CD14-positive monocyte (primary cell): ENCODE measurements around the gene POU6F2. TPM values are rescaled to one million over a fixed set of nuclear protein-coding genes. Genes with fewer than 3 reads are reported as not detected.

Experiments
- DNase-seq, 3 donors: peaks; one replicate each; pipeline ENCODE4 v3.0.0-alpha.2; 2011 to 2022
- H2AFZ ChIP-seq: 2 replicates; pipeline ENCODE4 v1.6.0; 2012; ENCODE audit warnings: mild to moderate bottlenecking, low read depth, low read length, inconsistent platforms; ENCODE audit not compliant: insufficient read depth, poor library complexity, severe bottlenecking
- H3K27ac ChIP-seq, 2 donors: 1 replicate in 1 of 2; 2 replicates in 1 of 2; pipeline ENCODE4 v1.5.1; 2012 to 2013; ENCODE audit warnings: low read length in 2 of 2, control low read depth in 1 of 2, inconsistent platforms in 1 of 2, low read depth in 1 of 2, mild to moderate bottlenecking in 1 of 2
- H3K27me3 ChIP-seq, 2 donors: one replicate each; pipeline versions ENCODE4 v1.6.0 to v1.6.1; 2011 to 2013; ENCODE audit warnings: low read length in 2 of 2; ENCODE audit not compliant: control insufficient read depth in 2 of 2, insufficient read depth in 2 of 2
- H3K36me3 ChIP-seq, 2 donors: replicated peaks in 1 of 2; 1 replicate in 1 of 2; 2 replicates in 1 of 2; pipeline versions ENCODE4 v1.5.1 to v1.6.1; 2012 to 2013; ENCODE audit warnings: low read length in 2 of 2, control low read depth in 1 of 2, inconsistent platforms in 1 of 2, mild to moderate bottlenecking in 1 of 2; ENCODE audit not compliant: insufficient read depth in 2 of 2, control insufficient read depth in 1 of 2
- H3K4me1 ChIP-seq, 2 donors: 1 replicate in 1 of 2; 2 replicates in 1 of 2; pipeline versions ENCODE4 v1.5.1 to v1.6.1; 2012 to 2013; ENCODE audit warnings: low read length in 2 of 2, control low read depth in 1 of 2, inconsistent platforms in 1 of 2, mild to moderate bottlenecking in 1 of 2, moderate library complexity in 1 of 2; ENCODE audit not compliant: insufficient read depth in 2 of 2, control insufficient read depth in 1 of 2
- H3K4me2 ChIP-seq: replicated peaks from 2 replicates; pipeline ENCODE3; 2012; ENCODE audit warnings: low read length, moderate library complexity, mild to moderate bottlenecking; ENCODE audit not compliant: poor library complexity, severe bottlenecking; ENCODE audit errors: extremely low read depth
- H3K4me3 ChIP-seq, 3 experiments: fragments of 200-600 bp in 1 of 3; sonication (generic) in 1 of 3; replicated peaks in 1 of 3; 1 replicate in 2 of 3; 2 replicates in 1 of 3; pipeline ENCODE4 v1.5.1; 2011 to 2013; ENCODE audit warnings: low read length in 3 of 3, mild to moderate bottlenecking in 3 of 3, control low read depth in 2 of 3, low read depth in 2 of 3, inconsistent platforms in 1 of 3, moderate library complexity in 1 of 3
- H3K79me2 ChIP-seq: 2 replicates; pipeline ENCODE4 v1.6.0; 2012; ENCODE audit warnings: mild to moderate bottlenecking, control low read depth, inconsistent platforms, low read length, moderate library complexity; ENCODE audit not compliant: insufficient read depth
- H3K9ac ChIP-seq: 2 replicates; pipeline ENCODE4 v1.6.0; 2017; ENCODE audit warnings: low read length, mild to moderate bottlenecking; ENCODE audit not compliant: insufficient read depth, poor library complexity, severe bottlenecking
- H3K9me3 ChIP-seq, 2 donors: replicated peaks in 1 of 2; 1 replicate in 1 of 2; 2 replicates in 1 of 2; pipeline versions ENCODE4 v1.5.1 to v1.6.1; 2012 to 2013; ENCODE audit warnings: low read length in 2 of 2, control low read depth in 1 of 2; ENCODE audit not compliant: control insufficient read depth in 1 of 2, insufficient read depth in 1 of 2
- H4K20me1 ChIP-seq: 2 replicates; pipeline ENCODE4 v1.6.0; 2012; ENCODE audit warnings: mild to moderate bottlenecking, low read length, control low read depth, moderate library complexity; ENCODE audit not compliant: insufficient read depth
- H3K27ac Mint-ChIP-seq, 7 donors: one replicate each; pipeline ENCODE4 v1.8.0; 2020; ENCODE audit warnings: mild to moderate bottlenecking in 7 of 7, mixed read lengths in 7 of 7, moderate library complexity in 6 of 7, inconsistent platforms in 2 of 7
- H3K27me3 Mint-ChIP-seq, 3 donors: one replicate each; pipeline ENCODE4 v1.8.0; 2021 to 2022; ENCODE audit warnings: low read depth in 3 of 3, mild to moderate bottlenecking in 3 of 3, mixed read lengths in 3 of 3, moderate library complexity in 3 of 3, inconsistent platforms in 1 of 3
- H3K36me3 Mint-ChIP-seq, 2 donors: one replicate each; pipeline ENCODE4 v1.8.0; 2020; ENCODE audit warnings: mixed read lengths in 2 of 2, inconsistent platforms in 1 of 2, mild to moderate bottlenecking in 1 of 2
- H3K4me1 Mint-ChIP-seq: one replicate; pipeline ENCODE4 v1.8.0; 2020; ENCODE audit warnings: mild to moderate bottlenecking, mixed read lengths
- H3K4me3 Mint-ChIP-seq, 2 donors: one replicate each; pipeline ENCODE4 v1.8.0; 2020; ENCODE audit warnings: mild to moderate bottlenecking in 2 of 2, mixed read lengths in 2 of 2, moderate library complexity in 1 of 2
- H3K9me3 Mint-ChIP-seq, 7 donors: one replicate each; pipeline ENCODE4 v1.8.0; 2020 to 2022; ENCODE audit warnings: mixed read lengths in 7 of 7, mild to moderate bottlenecking in 6 of 7, moderate library complexity in 6 of 7, inconsistent platforms in 2 of 7
- CTCF ChIP-seq: fragments of 200-600 bp; IDR thresholded peaks from one replicate; pipeline ENCODE4 v1.8.0; 2022; ENCODE audit warnings: antibody characterized with exemption, mild to moderate bottlenecking
- WGBS: methylation state at CpG from one replicate; pipeline ENCODE4 v1.1.5; 2013; ENCODE audit warnings: missing lambda C conversion rate; ENCODE audit not compliant: insufficient coverage; 5-methylcytosine and 5-hydroxymethylcytosine counted together
- intact Hi-C, 2 donors: fragments of 100-400 bp; cut with micrococcal nuclease; formaldehyde crosslinking; loops; one replicate each; pipeline versions ENCODE4 v1.15.0 to v1.15.1; 2023
- polyA plus RNA-seq, 3 donors: library from polyadenylated mRNA; depleted of rRNA in 1 of 3; unstranded in 2 of 3; stranded (reverse) in 1 of 3; fragments of 300-500 nt in 2 of 3; fragments of >200 nt in 1 of 3; fragmentation: Illumina TruSeq in 2 of 3; gene quantifications; 1 replicate in 2 of 3; 2 replicates in 1 of 3; pipeline ENCODE4 v1.2.3, GENCODE V29; 2012 to 2021

POU6F2 gene
- polyA plus RNA-seq, 3 donors, result not detected

GRCh38 chr7:39430441-39430840 lies 452.7 kb downstream of the POU6F2 start:
- TF ChIP-seq CTCF, result no peak
- no peak for DNase-seq
- Histone ChIP-seq H3K9me3 (no peaks in the 10 kb centered on the region), H3K4me3 (no peak overlapping the region), H3K9ac (no peak overlapping the region), H3K4me2 (no peak overlapping the region), H3K27me3 (no peaks in the 10 kb centered on the region), H3K79me2 (no peaks in the 10 kb centered on the region), H4K20me1 (no peaks in the 10 kb centered on the region), H3K4me1 (peaks cover 0 to 5% of the 10 kb centered on the region in 2 donors), H3K36me3 (no peaks in the 10 kb centered on the region), H3K27ac (no peak overlapping the region), H2AFZ (no peak overlapping the region)
- H3K4me3 Mint-ChIP-seq, result no peak overlapping the region
- peaks cover 0 to 8% (median 8%) of the 10 kb centered on the region in 3 donors for H3K27me3 Mint-ChIP-seq
- WGBS, result 90% methylated on average over 2 of the region's 6 CpGs
- intact Hi-C loops, result no loop called here
- no peak overlapping the region for H3K27ac Mint-ChIP-seq
- H3K4me1 Mint-ChIP-seq, result peaks cover 8% of the 10 kb centered on the region
- no peaks in the 10 kb centered on the region for H3K36me3 Mint-ChIP-seq
- H3K9me3 Mint-ChIP-seq, result peaks cover 0 to 3% (median 0%) of the 10 kb centered on the region in 7 donors

GRCh38 chr7:39430909-39431641 lies 453.4 kb downstream of the POU6F2 start:
- peaks cover 8% of the 10 kb centered on the region for H3K4me1 Mint-ChIP-seq
- no peaks in the 10 kb centered on the region for H4K20me1 ChIP-seq
- 100% methylated on average over 3 of the region's 8 CpGs for WGBS

More at GRCh38 chr7:39430909-39431641, 453.4 kb downstream of the POU6F2 start:
- intact Hi-C loops, result no loop called here
- no peak for TF ChIP-seq CTCF
- Histone ChIP-seq H3K27me3 (no peaks in the 10 kb centered on the region), H3K36me3 (no peaks in the 10 kb centered on the region), H2AFZ (no peak overlapping the region), H3K4me1 (peaks cover 0 to 5% of the 10 kb centered on the region in 2 donors), H3K9ac (no peak overlapping the region), H3K27ac (no peak overlapping the region), H3K79me2 (no peaks in the 10 kb centered on the region), H3K4me2 (no peak overlapping the region), H3K9me3 (no peaks in the 10 kb centered on the region), H3K4me3 (no peak overlapping the region)
- H3K36me3 Mint-ChIP-seq, result no peaks in the 10 kb centered on the region
- no peak for DNase-seq
- peaks cover 0 to 8% (median 6%) of the 10 kb centered on the region in 3 donors for H3K27me3 Mint-ChIP-seq
- H3K4me3 Mint-ChIP-seq, result no peak overlapping the region
- H3K9me3 Mint-ChIP-seq, result peaks cover 0 to 3% (median 0%) of the 10 kb centered on the region in 7 donors
- H3K27ac Mint-ChIP-seq, result no peak overlapping the region
